Pancreas (tissue), 10 donors: ENCODE data around the gene DLG2. TPM values are rescaled to one million over a fixed set of nuclear protein-coding genes. Genes with fewer than 3 reads are reported as not detected.

Experiments
- ATAC-seq, 4 donors: fragments of 200-7000 bp; cut with Tn5 transposase; one replicate each; pipeline versions ENCODE4 v1.8.0 to v1.9.1; 2020; ENCODE audit warnings: mild to moderate bottlenecking in 4 of 4, moderate library complexity in 4 of 4
- DNase-seq, 6 donors: peaks; one replicate each; pipeline ENCODE4 v3.0.0-alpha.2; 2020
- FAIRE-seq: peaks from 2 replicates; lab custom pipeline; 2012; peaks lifted over from hg19 to GRCh38; lab: Jason Lieb, UNC
- H3K27ac ChIP-seq, 4 donors: fragments of 200-600 bp; sonication (generic); 1 replicate in 3 of 4; 2 replicates in 1 of 4; pipeline versions ENCODE4 v1.5.0 to v1.8.0; 2020
- H3K27me3 ChIP-seq, 4 donors: fragments of 200-600 bp; one replicate each; pipeline ENCODE4 v1.8.0; 2021
- H3K36me3 ChIP-seq, 3 donors: fragments of 200-600 bp; sonication (generic) in 1 of 3; one replicate each; pipeline versions ENCODE4 v1.5.0 to v1.8.0; 2020 to 2021
- H3K4me1 ChIP-seq, 3 donors: fragments of 200-600 bp; one replicate each; pipeline ENCODE4 v1.8.0; 2021
- H3K4me3 ChIP-seq, 4 donors: fragments of 200-600 bp; sonication (generic) in 2 of 4; one replicate each; pipeline versions ENCODE4 v1.5.0 to v1.8.0; 2020 to 2021
- H3K9me3 ChIP-seq, 4 donors: fragments of 200-600 bp; one replicate each; pipeline ENCODE4 v1.8.0; 2021
- CTCF ChIP-seq, 4 donors: fragments of 200-600 bp; sonication (generic) in 3 of 4; IDR thresholded peaks; one replicate each; pipeline versions ENCODE4 v1.5.0 to v1.8.0; 2021; ENCODE audit warnings: antibody characterized with exemption in 4 of 4
- WGBS, 2 donors: extraction: QIAGEN DNeasy Blood & Tissue Kit; methylation state at CpG; one replicate each; pipeline ENCODE4 v1.1.7; 2013; 5-methylcytosine and 5-hydroxymethylcytosine counted together
- intact Hi-C, 3 donors: fragments of 100-400 bp; cut with DNase I; formaldehyde crosslinking; loops; one replicate each; pipeline versions ENCODE4 v1.11.1 to v1.14.2; 2022
- polyA plus RNA-seq, 2 donors: library from polyadenylated mRNA; stranded (reverse); fragments of 200-250 nt; gene quantifications; one replicate each; pipeline ENCODE4 v1.2.3, GENCODE V29; 2013
- total RNA-seq, 6 donors: library from RNA; stranded (reverse); fragmentation: NEBNext Ultra II Directional in 4 of 6; extraction: Animal tissue kit (Norgen Biotek cat#: 25700) in 4 of 6; gene quantifications; one replicate each; pipeline versions ENCODE4 v1.2.1 to v1.2.4, GENCODE V29; 2021 to 2023
- donor health status: healthy with polysubstance abuse.
- donor health status: DM: no; HTN: no; CAD: no; lungs with moderate emphysema.
- donor health status: DM: no; HTN: no; CAD: no.
- donor health status: control.
- donor health status: control.
- donor health status: Bipolar disorder and iron deficiency.
- donor health status: DM: yes; HTN: yes; CAD: no.
- donor health status: DM: no; HTN: no; CAD: no.
- donor health status: DM: no; HTN: no; CAD: no.
- donor health status: DM: yes; HTN: yes; CAD: no.

DLG2 gene
- total and polyA plus RNA-seq, 8 donors, result 1.2 to 5.4 (median 3.6) TPM

- no peaks in the 10 kb centered on the region for H3K36me3 ChIP-seq
- H3K9me3 ChIP-seq, result no peaks in the 10 kb centered on the region
- ATAC-seq (no peak), FAIRE-seq (no peak), DNase-seq (no peak)
- no peaks in the 10 kb centered on the region for H3K4me1 ChIP-seq
- intact Hi-C loops, result no loop called here
- no peak overlapping the region for H3K4me3 ChIP-seq
- no peaks in the 10 kb centered on the region for H3K27me3 ChIP-seq
- no peak for TF ChIP-seq CTCF (IDR thresholded peaks at IDR 0.05)
- 62 to 78% methylated on average over 2 of the region's 2 CpGs for whole genome bisulfite sequencing, 2 donors
- no peak overlapping the region for H3K27ac ChIP-seq
These were observed 1334.2 kb downstream of the DLG2 start for GRCh38 chr11:84292955-84293354.

GRCh38 chr11:84292006-84292405 lies 1335.1 kb downstream of the DLG2 start:
- intact Hi-C loops, result no loop called here
- DNase-seq, result no peak
- Histone ChIP-seq H3K36me3 (no peaks in the 10 kb centered on the region), H3K27ac (no peak overlapping the region), H3K9me3 (no peaks in the 10 kb centered on the region), H3K4me3 (no peak overlapping the region), H3K27me3 (no peaks in the 10 kb centered on the region), H3K4me1 (no peaks in the 10 kb centered on the region)
- ATAC-seq, result no peak
- WGBS, 2 donors, result 57 to 74% methylated on average over 4 of the region's 4 CpGs
- TF ChIP-seq CTCF (IDR thresholded peaks at IDR 0.05), result no peak
- no peak for FAIRE-seq

DNA sequence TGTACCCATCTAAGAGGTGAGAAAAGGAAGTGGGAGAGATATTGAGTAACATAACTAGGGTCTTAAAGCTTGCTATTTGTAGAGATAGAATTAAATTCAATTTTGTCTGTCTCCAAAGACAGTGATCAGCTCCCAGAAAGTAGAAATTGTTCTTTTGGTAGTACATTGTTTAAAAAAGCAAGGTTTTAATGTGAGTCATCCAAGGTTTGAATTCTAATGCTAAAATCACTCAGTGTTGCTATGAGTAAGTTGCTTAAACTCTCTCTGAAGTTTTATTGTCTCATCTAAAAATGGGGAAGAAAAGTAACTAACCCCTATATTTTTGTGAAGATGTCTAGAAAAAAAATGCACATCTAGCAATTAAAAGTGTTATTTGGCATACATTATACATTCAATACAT lies 1336.5 kb downstream of the DLG2 start:
- ATAC-seq, result no peak
- Histone ChIP-seq H3K27ac (no peak overlapping the region), H3K9me3 (no peaks in the 10 kb centered on the region), H3K36me3 (no peaks in the 10 kb centered on the region), H3K4me3 (no peak overlapping the region), H3K27me3 (no peaks in the 10 kb centered on the region), H3K4me1 (no peaks in the 10 kb centered on the region)
- no peak for FAIRE-seq
- TF ChIP-seq CTCF (IDR thresholded peaks at IDR 0.05), result no peak
- DNase-seq, result no peak
- intact Hi-C loops, result no loop called here

GRCh38 chr11:84289381-84289906 lies 1337.7 kb downstream of the DLG2 start:
- Histone ChIP-seq H3K27me3 (no peaks in the 10 kb centered on the region), H3K36me3 (no peaks in the 10 kb centered on the region), H3K9me3 (no peaks in the 10 kb centered on the region), H3K4me1 (no peaks in the 10 kb centered on the region), H3K27ac (no peak overlapping the region), H3K4me3 (no peak overlapping the region)
- FAIRE-seq (no peak), ATAC-seq (no peak), DNase-seq (no peak)
- 72 to 83% methylated on average over 3 of the region's 3 CpGs for WGBS, 2 donors
- TF ChIP-seq CTCF (IDR thresholded peaks at IDR 0.05), result no peak
- intact Hi-C loops, result no loop called here

DNA sequence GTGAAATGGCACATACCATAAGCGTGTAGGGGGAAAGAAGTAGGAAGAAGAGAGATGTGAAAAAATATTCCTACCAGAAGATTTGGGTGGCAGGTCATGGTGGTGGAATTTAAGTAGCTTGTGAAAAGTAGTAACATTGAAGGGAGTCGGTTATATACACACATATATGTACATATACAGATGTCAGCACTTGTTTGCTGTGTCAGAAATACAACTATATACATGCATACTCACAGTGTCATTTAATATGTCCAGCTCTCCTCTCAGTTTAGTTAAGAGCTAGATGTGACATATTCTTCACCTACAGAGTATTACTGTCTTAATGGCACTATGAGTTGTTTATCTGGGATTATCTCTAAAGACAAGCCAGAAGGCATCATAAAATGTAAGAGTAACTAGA lies 1353.6 kb downstream of the DLG2 start:
- Histone ChIP-seq H3K36me3 (no peaks in the 10 kb centered on the region), H3K9me3 (no peaks in the 10 kb centered on the region), H3K27me3 (no peaks in the 10 kb centered on the region), H3K4me1 (no peaks in the 10 kb centered on the region), H3K4me3 (no peak overlapping the region), H3K27ac (no peak overlapping the region)
- 72 to 73% methylated on average over 2 of the region's 2 CpGs for WGBS, 2 donors
- TF ChIP-seq CTCF (IDR thresholded peaks at IDR 0.05), result no peak
- DNase-seq (no peak), ATAC-seq (no peak), FAIRE-seq (no peak)
- intact Hi-C loops, result no loop called here
